NB4 (cell line): ENCODE results near the gene NRG3.
"Not testable (repeated sequence)": the region's sequence is repeated elsewhere in the genome, so short reads cannot be mapped to it uniquely, and the experiment has no call there.

Experiments
- CTCF ChIP-seq: IDR thresholded peaks from one replicate; pipeline ENCODE4 v1.5.1; 2012; ENCODE audit warnings: low read depth, low read length
- MAX ChIP-seq: IDR thresholded peaks from 2 replicates; pipeline ENCODE4 v1.6.1; 2011; ENCODE audit warnings: low read depth, low read length

GRCh38 chr10:82677932-82678331 is 802.9 kb downstream of the NRG3 start:
- TF ChIP-seq MAX, CTCF: not testable (repeated sequence)
